IMR-90 (cell line): ENCODE data around the gene TMEM63A. TPM values are rescaled to one million over a fixed set of nuclear protein-coding genes. Genes with fewer than 3 reads are reported as not detected.

Experiments
- ATAC-seq: fragments of 200-7000 bp; cut with Tn5 transposase; 2 replicates; pipeline ENCODE4 v1.9.1; 2020; ENCODE audit warnings: low read depth, mild to moderate bottlenecking, moderate library complexity
- BruUV-seq: library from RNA; stranded (reverse); fragments of 400-500 nt; replicated peaks from 2 replicates; lab custom pipeline; 2021; lab: Mats Ljungman, UMichigan
- CTCF ChIA-PET: fragments of 300-600 bp; formaldehyde crosslinking; extraction: SDS; loops from one replicate; lab custom pipeline; 2021; ENCODE audit warnings: antibody characterized with exemption; lab: Yijun Ruan, JAX
- POLR2A ChIA-PET: fragments of 300-600 bp; sonication (Branson Sonifier 250); formaldehyde crosslinking; loops from one replicate; lab custom pipeline; 2022; ENCODE audit warnings: antibody characterized with exemption; ENCODE audit not compliant: unreplicated experiment; lab: Charles Lee
- DNase-seq: peaks from one replicate; pipeline ENCODE4 v3.0.0; 2013
- H2AFZ ChIP-seq: replicated peaks from 2 replicates; pipeline ENCODE3; 2013; ENCODE audit warnings: low read length, mild to moderate bottlenecking; ENCODE audit not compliant: poor library complexity
- H2AK5ac ChIP-seq: 2 replicates; pipeline ENCODE4 v1.6.1; 2013; ENCODE audit warnings: low read depth, low read length, inconsistent platforms
- H2AK9ac ChIP-seq: replicated peaks from 2 replicates; pipeline ENCODE3; 2013; ENCODE audit warnings: mild to moderate bottlenecking, low read depth, low read length, moderate library complexity; ENCODE audit not compliant: poor library complexity
- H2BK120ac ChIP-seq: 2 replicates; pipeline ENCODE4 v1.6.1; 2013; ENCODE audit warnings: low read depth, low read length, inconsistent platforms
- H2BK15ac ChIP-seq: 3 replicates; pipeline ENCODE4 v1.6.1; 2013; ENCODE audit warnings: low read depth, low read length, inconsistent platforms
- H2BK20ac ChIP-seq: 2 replicates; pipeline ENCODE4 v1.6.1; 2013; ENCODE audit warnings: low read depth, mild to moderate bottlenecking, inconsistent platforms, low read length, moderate library complexity
- H2BK5ac ChIP-seq: 2 replicates; pipeline ENCODE4 v1.6.1; 2013; ENCODE audit warnings: mild to moderate bottlenecking, low read depth, low read length, inconsistent platforms; ENCODE audit not compliant: poor library complexity, severe bottlenecking
- H3K14ac ChIP-seq: replicated peaks from 2 replicates; pipeline ENCODE4 v1.6.1; 2013; ENCODE audit warnings: low read depth, low read length, inconsistent platforms
- H3K18ac ChIP-seq: 2 replicates; pipeline ENCODE4 v1.6.1; 2013; ENCODE audit warnings: low read depth, low read length, control low read depth
- H3K23ac ChIP-seq: 2 replicates; pipeline ENCODE4 v1.6.1; 2013; ENCODE audit warnings: low read depth, low read length, inconsistent platforms
- H3K27ac ChIP-seq: 2 replicates; pipeline ENCODE4 v1.5.1; 2013; ENCODE audit warnings: mild to moderate bottlenecking, control low read depth, low read length; ENCODE audit not compliant: insufficient read depth
- H3K27me3 ChIP-seq: 2 replicates; pipeline ENCODE4 v1.6.1; 2013; ENCODE audit warnings: low read length; ENCODE audit not compliant: control insufficient read depth, insufficient read depth
- H3K36me3 ChIP-seq: 2 replicates; pipeline ENCODE4 v1.6.1; 2013; ENCODE audit warnings: low read length, mixed read lengths; ENCODE audit not compliant: control insufficient read depth, insufficient read depth
- H3K4ac ChIP-seq: 2 replicates; pipeline ENCODE4 v1.6.1; 2013; ENCODE audit warnings: low read depth, low read length, inconsistent platforms
- H3K4me1 ChIP-seq: 2 replicates; pipeline ENCODE4 v1.6.1; 2013; ENCODE audit warnings: low read length, mixed read lengths; ENCODE audit not compliant: control insufficient read depth, insufficient read depth
- H3K4me2 ChIP-seq: 2 replicates; pipeline ENCODE4 v1.6.1; 2013; ENCODE audit warnings: low read depth, mild to moderate bottlenecking, control low read depth, low read length, moderate library complexity
- H3K4me3 ChIP-seq: 2 replicates; pipeline ENCODE4 v1.5.1; 2013; ENCODE audit warnings: low read depth, mild to moderate bottlenecking, control low read depth, low read length, moderate library complexity; ENCODE audit not compliant: insufficient read depth
- H3K56ac ChIP-seq: 2 replicates; pipeline ENCODE4 v1.6.1; 2013; ENCODE audit warnings: low read length, inconsistent platforms; ENCODE audit not compliant: insufficient read depth; ENCODE audit errors: extremely low read depth
- H3K79me1 ChIP-seq, 2 experiments: 2 replicates each; pipeline ENCODE4 v1.6.1; 2013; ENCODE audit warnings: low read length in 2 of 2, inconsistent platforms in 1 of 2, low read depth in 1 of 2
- H3K9ac ChIP-seq: 2 replicates; pipeline ENCODE4 v1.6.1; 2013; ENCODE audit warnings: low read depth, low read length, control low read depth
- H3K9me1 ChIP-seq: 2 replicates; pipeline ENCODE4 v1.6.1; 2013; ENCODE audit warnings: low read length, inconsistent platforms; ENCODE audit not compliant: insufficient read depth
- H3K9me3 ChIP-seq: 2 replicates; pipeline ENCODE4 v1.6.1; 2013; ENCODE audit warnings: low read length; ENCODE audit not compliant: control insufficient read depth, insufficient read depth
- H4K20me1 ChIP-seq: 2 replicates; pipeline ENCODE4 v1.6.1; 2013; ENCODE audit warnings: low read length, inconsistent platforms; ENCODE audit not compliant: insufficient read depth
- H4K5ac ChIP-seq: 2 replicates; pipeline ENCODE4 v1.6.1; 2013; ENCODE audit warnings: mild to moderate bottlenecking, low read depth, low read length, control low read depth
- H4K8ac ChIP-seq, 2 experiments: 2 replicates each; pipeline ENCODE4 v1.6.1; 2013; ENCODE audit warnings: low read depth in 2 of 2, low read length in 2 of 2, control low read depth in 1 of 2, inconsistent platforms in 1 of 2
- H4K91ac ChIP-seq: 2 replicates; pipeline ENCODE4 v1.6.1; 2013; ENCODE audit warnings: low read depth, low read length, inconsistent platforms; ENCODE audit not compliant: insufficient read depth
- CEBPB ChIP-seq: IDR thresholded peaks from 2 replicates; pipeline ENCODE4 v1.6.1; 2012; ENCODE audit warnings: low read depth, low read length, improper control_type of control experiment
- FOS ChIP-seq: fragments of 150-350 bp; IDR thresholded peaks from 2 replicates; pipeline ENCODE4 v1.6.1; 2016; ENCODE audit warnings: low read depth, low read length
- MXI1 ChIP-seq: IDR thresholded peaks from 2 replicates; pipeline ENCODE4 v1.6.1; 2012; ENCODE audit warnings: low read depth, mild to moderate bottlenecking, low read length, moderate library complexity, borderline replicate concordance
- WGBS, 2 experiments: methylation state at CpG; one replicate each; pipeline versions ENCODE4 v1.1.5 to v1.1.7; 2013; ENCODE audit warnings: missing lambda C conversion rate in 2 of 2; ENCODE audit not compliant: insufficient read length in 1 of 2; ENCODE audit errors: extremely low coverage in 2 of 2; 5-methylcytosine and 5-hydroxymethylcytosine counted together
- dilution Hi-C: fragments of 300-500 bp; cut with HindIII; formaldehyde crosslinking; loops from one replicate; pipeline ENCODE4 v1.14.3; 2018; ENCODE audit warnings: low sequenced_read_pairs; ENCODE audit not compliant: unreplicated experiment
- in situ Hi-C: fragments of 300-500 bp; cut with MboI; formaldehyde crosslinking; loops from 3 replicates; pipeline ENCODE4 v1.14.3; 2019; ENCODE audit warnings: low sequenced_read_pairs, inconsistent platforms, mixed read lengths
- intact Hi-C: fragments of 100-400 bp; cut with micrococcal nuclease; formaldehyde crosslinking; loops from 2 replicates; pipeline ENCODE4 v1.10.0; 2022
- polyA plus RNA-seq, 3 experiments: library from polyadenylated mRNA; depleted of rRNA; stranded (reverse); fragments of >200 nt; gene quantifications; 2 replicates each; pipeline ENCODE4 v1.2.3, GENCODE V29; 2012; ENCODE audit warnings: low replicate concordance in 1 of 3
- total RNA-seq: library from RNA; depleted of rRNA; stranded (reverse); fragments of >200 nt; gene quantifications from 2 replicates; pipeline ENCODE4 v1.2.3, GENCODE V29; 2012
- TF ChIP-seq, protein P1 (sequence below): fragments of 150-350 bp; IDR thresholded peaks from 2 replicates; pipeline ENCODE4 v1.6.1; 2016; ENCODE audit warnings: low read depth, mild to moderate bottlenecking, low read length, moderate library complexity, borderline replicate concordance

The TMEM63A gene
- total and polyA plus RNA-seq, 2 of the 4 experiments (the other 2 are of a cell fraction): 4.7 to 23.3 TPM

DNA sequence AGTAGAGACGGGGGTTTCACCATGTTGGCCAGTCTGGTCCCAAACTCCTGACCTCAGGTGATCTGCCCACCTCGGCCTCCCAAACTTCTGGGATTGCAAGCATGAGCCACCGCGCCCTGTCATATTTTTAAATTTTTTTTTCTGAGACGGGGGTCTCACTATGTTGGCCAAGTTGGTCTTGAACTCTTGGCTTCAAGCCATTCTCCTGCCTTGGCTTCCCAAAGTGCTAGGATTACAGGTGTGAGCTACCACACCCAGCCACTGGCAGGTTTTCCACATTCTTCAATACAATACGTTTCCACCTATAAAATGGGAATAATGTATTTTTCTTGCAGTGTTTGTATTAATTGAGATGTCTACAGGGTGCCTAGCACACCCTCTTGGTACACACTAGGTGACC is 10.1 kb upstream of the TMEM63A start:
- H3K4ac ChIP-seq: no peak overlapping the region
- no peak overlapping the region for H3K14ac ChIP-seq
- no peak overlapping the region for H3K23ac ChIP-seq
- H3K9me1 ChIP-seq: no peaks in the 10 kb centered on the region
- no peak overlapping the region for H3K56ac ChIP-seq
- H3K27ac ChIP-seq: no peak overlapping the region
- H3K36me3 ChIP-seq: no peaks in the 10 kb centered on the region
- no peak overlapping the region for H2BK120ac ChIP-seq
- intact Hi-C loops (no loop called here), in situ Hi-C loops (no loop called here), dilution Hi-C loops (no loop called here)
- H3K18ac ChIP-seq: no peak overlapping the region
- H3K4me1 ChIP-seq: peaks cover 4% of the 10 kb centered on the region
- no peak overlapping the region for H2BK5ac ChIP-seq
- ChIA-PET CTCF (no interaction called here), POLR2A (no interaction called here)
- no peak for TF ChIP-seq FOS
- TF ChIP-seq MXI1: no peak
- no peak for TF ChIP-seq CEBPB
- TF ChIP-seq, protein P1, sequence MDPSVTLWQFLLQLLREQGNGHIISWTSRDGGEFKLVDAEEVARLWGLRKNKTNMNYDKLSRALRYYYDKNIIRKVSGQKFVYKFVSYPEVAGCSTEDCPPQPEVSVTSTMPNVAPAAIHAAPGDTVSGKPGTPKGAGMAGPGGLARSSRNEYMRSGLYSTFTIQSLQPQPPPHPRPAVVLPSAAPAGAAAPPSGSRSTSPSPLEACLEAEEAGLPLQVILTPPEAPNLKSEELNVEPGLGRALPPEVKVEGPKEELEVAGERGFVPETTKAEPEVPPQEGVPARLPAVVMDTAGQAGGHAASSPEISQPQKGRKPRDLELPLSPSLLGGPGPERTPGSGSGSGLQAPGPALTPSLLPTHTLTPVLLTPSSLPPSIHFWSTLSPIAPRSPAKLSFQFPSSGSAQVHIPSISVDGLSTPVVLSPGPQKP: no peak
- BruUV-seq: no TSS peak
- H4K20me1 ChIP-seq: no peaks in the 10 kb centered on the region
- H2AK5ac ChIP-seq: no peak overlapping the region
- H3K27me3 ChIP-seq: no peaks in the 10 kb centered on the region
- no peak overlapping the region for H2AK9ac ChIP-seq
- H3K4me3 ChIP-seq: no peak overlapping the region
- ATAC-seq: no peak
- H3K79me1 ChIP-seq: no peaks in the 10 kb centered on the region
- H2AFZ ChIP-seq: no peak overlapping the region
- H3K4me2 ChIP-seq: no peak overlapping the region
- no peak overlapping the region for H4K91ac ChIP-seq
- H4K8ac ChIP-seq: no peak overlapping the region
- H2BK15ac ChIP-seq: no peak overlapping the region
- H2BK20ac ChIP-seq: no peak overlapping the region
- H3K9me3 ChIP-seq: no peaks in the 10 kb centered on the region
- WGBS, 2 experiments: 100% methylated on average over 1 of the region's 6 CpGs; no CpG with 5 or more reads in 1 of the 2 experiments
- H4K5ac ChIP-seq: no peak overlapping the region
- DNase-seq: no peak
- no peak overlapping the region for H3K9ac ChIP-seq
